HFFc6 (cell line): Measurements from ENCODE around the gene LHCGR. TPM values are rescaled to one million over a fixed set of nuclear protein-coding genes. Genes with fewer than 3 reads are reported as not detected.

Source experiments
- DNase-seq: peaks from one replicate; pipeline ENCODE4 v3.0.0-alpha.2; 2018
- H3K27ac Mint-ChIP-seq: 2 replicates; pipeline ENCODE4 v1.8.0; 2020; ENCODE audit warnings: mild to moderate bottlenecking, mixed read lengths
- H3K27me3 Mint-ChIP-seq: 2 replicates; pipeline ENCODE4 v1.8.0; 2021; ENCODE audit warnings: mild to moderate bottlenecking, moderate library complexity, mixed read lengths; ENCODE audit not compliant: insufficient read depth
- H3K36me3 Mint-ChIP-seq: 2 replicates; pipeline ENCODE4 v1.8.0; 2021; ENCODE audit warnings: low read depth, mixed read lengths
- H3K4me1 Mint-ChIP-seq: 2 replicates; pipeline ENCODE4 v1.8.0; 2020; ENCODE audit warnings: low read depth, mixed read lengths
- H3K4me3 Mint-ChIP-seq: 2 replicates; pipeline ENCODE4 v1.8.0; 2020; ENCODE audit warnings: mild to moderate bottlenecking, moderate library complexity, mixed read lengths
- H3K9me3 Mint-ChIP-seq: 2 replicates; pipeline ENCODE4 v1.8.0; 2020; ENCODE audit warnings: mild to moderate bottlenecking, mixed read lengths
- total RNA-seq, 6 experiments: library from RNA; stranded (reverse); fragmentation: NEBNext Ultra II Directional; extraction: Animal tissue kit (Norgen Biotek cat#: 25700); gene quantifications; 2 replicates in 1 of 6; 3 replicates in 5 of 6; pipeline ENCODE4 v1.2.3, GENCODE V29; 2021
- TF ChIP-seq, protein P1 (sequence below): fragments of 200-600 bp; sonication (generic); IDR thresholded peaks from 2 replicates; pipeline ENCODE4 v1.5.0; 2021; ENCODE audit warnings: antibody characterized with exemption, mild to moderate bottlenecking

Gene LHCGR
- total RNA-seq, 6 experiments from 2014 or later, result not detected

DNA sequence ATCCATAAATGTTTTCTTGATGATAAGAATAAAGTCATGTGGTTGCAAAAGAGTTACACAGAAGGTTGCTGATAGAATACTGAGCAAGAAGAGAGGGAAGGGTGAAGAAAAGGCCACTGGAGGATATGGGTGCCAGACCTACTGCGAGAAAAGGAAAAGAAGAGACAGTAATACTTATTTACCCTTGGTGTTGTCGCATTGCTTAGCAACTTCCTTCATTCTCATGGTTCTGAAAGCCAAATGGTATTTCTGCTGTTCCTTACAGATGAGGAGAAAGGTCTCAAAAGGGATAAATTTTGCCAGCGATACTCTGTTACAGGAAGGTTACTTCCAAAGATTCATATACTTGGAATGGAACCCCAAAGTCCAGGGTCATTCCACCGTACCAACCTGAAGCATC lies 62.5 kb downstream of the LHCGR start:
- no peak overlapping the region for H3K4me3 Mint-ChIP-seq
- no peak for DNase-seq
- peaks cover 10% of the 10 kb centered on the region for H3K9me3 Mint-ChIP-seq
- no peaks in the 10 kb centered on the region; the same call in 1 of the 2 replicates for H3K27me3 Mint-ChIP-seq
- H3K27ac Mint-ChIP-seq, result no peak overlapping the region
- no peaks in the 10 kb centered on the region for H3K4me1 Mint-ChIP-seq
- no peaks in the 10 kb centered on the region for H3K36me3 Mint-ChIP-seq
- TF ChIP-seq, protein P1, sequence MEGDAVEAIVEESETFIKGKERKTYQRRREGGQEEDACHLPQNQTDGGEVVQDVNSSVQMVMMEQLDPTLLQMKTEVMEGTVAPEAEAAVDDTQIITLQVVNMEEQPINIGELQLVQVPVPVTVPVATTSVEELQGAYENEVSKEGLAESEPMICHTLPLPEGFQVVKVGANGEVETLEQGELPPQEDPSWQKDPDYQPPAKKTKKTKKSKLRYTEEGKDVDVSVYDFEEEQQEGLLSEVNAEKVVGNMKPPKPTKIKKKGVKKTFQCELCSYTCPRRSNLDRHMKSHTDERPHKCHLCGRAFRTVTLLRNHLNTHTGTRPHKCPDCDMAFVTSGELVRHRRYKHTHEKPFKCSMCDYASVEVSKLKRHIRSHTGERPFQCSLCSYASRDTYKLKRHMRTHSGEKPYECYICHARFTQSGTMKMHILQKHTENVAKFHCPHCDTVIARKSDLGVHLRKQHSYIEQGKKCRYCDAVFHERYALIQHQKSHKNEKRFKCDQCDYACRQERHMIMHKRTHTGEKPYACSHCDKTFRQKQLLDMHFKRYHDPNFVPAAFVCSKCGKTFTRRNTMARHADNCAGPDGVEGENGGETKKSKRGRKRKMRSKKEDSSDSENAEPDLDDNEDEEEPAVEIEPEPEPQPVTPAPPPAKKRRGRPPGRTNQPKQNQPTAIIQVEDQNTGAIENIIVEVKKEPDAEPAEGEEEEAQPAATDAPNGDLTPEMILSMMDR, result no peak

DNA sequence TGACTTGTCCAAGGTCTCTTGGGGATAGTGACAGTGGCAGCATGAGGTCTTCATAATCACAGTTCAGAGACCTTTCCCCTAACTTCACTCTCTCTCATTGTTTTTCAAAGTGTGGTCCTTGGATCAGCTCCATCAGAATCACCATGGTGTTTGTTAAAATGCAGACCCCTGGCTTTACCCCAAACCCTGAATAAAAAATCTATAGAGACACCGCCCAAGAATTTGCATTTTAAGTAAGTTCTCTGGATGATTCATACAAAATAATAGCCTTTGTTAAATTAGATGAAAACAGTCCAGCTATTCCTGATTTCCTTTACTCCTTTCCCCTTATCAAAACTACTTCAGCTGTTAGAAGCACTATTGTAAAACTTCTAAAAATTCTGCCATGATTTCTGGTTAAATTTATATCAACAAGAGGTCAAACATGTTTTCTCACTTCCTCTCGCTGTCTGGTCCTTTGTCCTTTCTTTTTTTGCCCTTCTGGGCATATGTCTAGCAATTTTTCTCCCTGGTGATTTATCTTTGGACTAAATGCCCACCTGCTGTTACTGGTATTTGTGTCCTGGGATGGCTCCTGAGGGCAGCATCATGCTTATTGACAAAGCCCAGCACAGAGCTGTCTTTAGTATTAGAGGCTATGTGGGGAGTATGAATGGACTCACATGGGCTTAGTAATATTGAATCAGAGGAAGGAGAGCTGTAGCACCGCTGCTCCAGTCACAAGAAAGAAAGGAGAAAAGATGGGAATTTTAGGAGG lies 63.4 kb downstream of the LHCGR start:
- TF ChIP-seq, protein P1, result no peak
- Mint-ChIP-seq H3K4me1 (no peaks in the 10 kb centered on the region), H3K27ac (no peak overlapping the region), H3K27me3 (no peaks in the 10 kb centered on the region; the same call in 1 of the 2 replicates), H3K36me3 (no peaks in the 10 kb centered on the region), H3K4me3 (no peak overlapping the region), H3K9me3 (peaks cover 9% of the 10 kb centered on the region)
- DNase-seq, result no peak

DNA sequence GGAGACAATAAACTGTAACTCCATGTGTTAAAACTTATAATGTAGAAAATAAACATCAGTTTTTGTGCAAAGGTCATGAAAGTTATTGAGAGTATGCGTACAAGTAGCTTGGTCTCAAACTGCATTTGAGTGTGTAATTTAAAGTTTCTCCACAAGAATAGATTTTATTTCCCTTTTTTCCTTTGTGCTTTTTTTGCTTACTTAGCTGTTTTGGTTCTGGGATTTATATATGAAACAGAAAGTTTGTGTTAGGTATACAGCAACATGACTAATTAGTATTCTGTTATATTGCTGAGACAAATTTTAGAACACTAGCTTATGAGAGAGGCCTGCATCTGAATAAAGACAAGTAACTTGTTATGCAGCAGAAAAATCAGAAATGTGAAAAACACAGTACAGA lies 70.4 kb downstream of the LHCGR start:
- no peak overlapping the region for H3K27ac Mint-ChIP-seq
- H3K27me3 Mint-ChIP-seq, result no peaks in the 10 kb centered on the region
- no peaks in the 10 kb centered on the region for H3K36me3 Mint-ChIP-seq
- H3K9me3 Mint-ChIP-seq, result peaks cover 14% of the 10 kb centered on the region; the same call in 1 of the 2 replicates
- DNase-seq, result no peak
- TF ChIP-seq, protein P1, result no peak
- no peaks in the 10 kb centered on the region for H3K4me1 Mint-ChIP-seq
- no peak overlapping the region for H3K4me3 Mint-ChIP-seq

DNA sequence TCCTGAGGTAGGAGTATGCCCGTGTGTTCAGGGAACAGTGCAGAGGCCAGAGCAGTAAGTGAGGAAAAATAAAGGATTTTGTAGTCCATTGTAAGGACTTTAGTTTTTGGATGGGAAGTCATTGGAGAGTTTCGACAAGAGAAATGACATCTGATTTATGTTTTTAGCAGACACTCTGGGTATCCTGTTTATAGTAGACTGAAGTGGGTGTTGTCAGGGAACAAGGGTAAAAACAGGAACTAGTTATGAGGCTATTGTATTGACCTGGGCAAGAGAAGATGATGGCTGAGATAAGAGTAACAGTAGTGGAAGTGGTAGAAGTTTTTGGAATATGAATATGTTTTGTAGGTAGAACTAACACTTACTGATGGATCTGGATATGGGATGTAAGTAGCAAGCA lies 78.1 kb downstream of the LHCGR start:
- Mint-ChIP-seq H3K36me3 (no peaks in the 10 kb centered on the region), H3K27me3 (no peaks in the 10 kb centered on the region), H3K27ac (no peak overlapping the region), H3K9me3 (peaks cover 8% of the 10 kb centered on the region; the same call in 1 of the 2 replicates), H3K4me3 (no peak overlapping the region), H3K4me1 (no peaks in the 10 kb centered on the region)
- DNase-seq, result no peak
- TF ChIP-seq, protein P1, result no peak

DNA sequence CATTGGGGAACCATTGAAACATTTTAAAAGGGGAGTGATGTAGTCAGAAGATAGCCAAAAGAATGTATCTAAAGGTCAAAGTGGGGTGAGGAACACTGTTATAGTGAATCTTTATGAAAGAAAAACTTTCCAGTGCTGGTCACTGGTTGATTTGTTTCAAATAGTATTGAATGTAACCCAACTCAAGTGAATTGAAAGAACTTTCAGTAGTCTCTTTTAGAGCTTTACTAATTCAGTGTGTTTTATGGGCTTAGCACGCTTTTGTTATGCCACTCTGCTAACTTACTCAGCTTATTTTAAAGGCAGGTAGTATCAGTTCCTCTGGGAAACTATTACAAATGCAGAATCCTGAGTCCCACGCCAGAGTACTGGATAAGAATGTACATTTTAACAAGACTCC lies 80.6 kb downstream of the LHCGR start:
- Mint-ChIP-seq H3K4me3 (no peak overlapping the region), H3K9me3 (peaks cover 4% of the 10 kb centered on the region; the same call in 1 of the 2 replicates), H3K4me1 (no peaks in the 10 kb centered on the region), H3K27ac (no peak overlapping the region), H3K27me3 (no peaks in the 10 kb centered on the region), H3K36me3 (no peaks in the 10 kb centered on the region)
- TF ChIP-seq, protein P1, result no peak
- no peak for DNase-seq
